Esophagus mucosa (tissue), 1 donor: ENCODE data around the gene ANKRD23. TPM values are rescaled to one million over a fixed set of nuclear protein-coding genes. Genes with fewer than 3 reads are reported as not detected.
A peak's percentile ranks its signal among the peaks of the same experiment; 100 is the strongest.

Experiments
- ATAC-seq: fragments of 200-7000 bp; cut with Tn5 transposase; one replicate; pipeline ENCODE4 v1.9.1; 2020
- total RNA-seq: library from RNA; stranded (reverse); gene quantifications from one replicate; pipeline ENCODE4 v1.2.4, GENCODE V29; 2023
- donor health status: DM: yes; HTN: yes; CAD: no.

ANKRD23 gene
- total RNA-seq, 1 donor from 2014 or later, result 1.8 TPM

DNA sequence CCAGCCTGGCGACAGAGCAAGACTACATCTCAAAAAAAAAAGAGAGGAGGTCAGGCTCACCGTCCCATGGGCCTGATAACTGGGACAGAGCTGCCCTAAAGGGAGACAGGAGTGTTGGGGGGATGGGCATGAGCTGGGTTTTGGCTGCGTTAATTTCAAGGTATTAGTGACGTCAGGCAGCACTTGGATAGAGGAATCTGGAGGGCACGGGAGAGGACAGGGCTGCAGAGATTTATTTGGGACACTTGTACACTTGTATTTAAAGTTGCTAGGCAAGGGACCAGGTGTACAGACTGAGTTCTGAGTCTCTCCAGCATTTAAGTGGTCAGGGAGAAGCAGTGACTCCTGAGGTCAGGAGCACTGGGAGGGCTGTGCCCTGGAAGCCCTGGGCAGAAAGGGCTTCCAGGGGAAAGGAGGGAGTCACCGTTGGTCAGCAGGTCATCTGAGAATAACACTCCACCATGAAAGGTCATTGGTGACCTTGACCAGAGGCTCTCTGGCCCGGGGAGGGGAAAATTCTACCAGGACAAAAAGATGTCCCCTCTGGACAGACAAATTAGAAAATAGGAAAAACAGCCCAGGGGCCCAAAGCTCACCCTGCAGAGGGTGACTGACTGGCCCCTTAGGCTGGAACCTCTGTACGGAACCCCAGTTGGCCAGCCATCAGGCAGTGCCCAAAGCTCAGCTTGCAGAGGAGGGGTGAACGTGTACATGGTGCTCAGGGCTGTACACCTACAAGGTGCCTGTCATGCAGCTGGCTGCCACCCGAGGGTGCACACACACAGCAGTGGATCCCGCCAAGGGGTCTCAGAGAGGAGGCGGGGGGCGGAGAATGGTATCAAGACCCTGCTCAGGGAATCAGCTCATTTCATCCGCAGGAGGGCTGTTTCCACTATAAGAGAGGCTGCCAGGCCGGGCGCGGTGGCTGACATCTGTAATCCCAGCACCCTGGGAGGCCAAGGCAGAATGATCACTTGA lies 50.8 kb downstream of the ANKRD23 start:
- ATAC-seq, result no peak

DNA sequence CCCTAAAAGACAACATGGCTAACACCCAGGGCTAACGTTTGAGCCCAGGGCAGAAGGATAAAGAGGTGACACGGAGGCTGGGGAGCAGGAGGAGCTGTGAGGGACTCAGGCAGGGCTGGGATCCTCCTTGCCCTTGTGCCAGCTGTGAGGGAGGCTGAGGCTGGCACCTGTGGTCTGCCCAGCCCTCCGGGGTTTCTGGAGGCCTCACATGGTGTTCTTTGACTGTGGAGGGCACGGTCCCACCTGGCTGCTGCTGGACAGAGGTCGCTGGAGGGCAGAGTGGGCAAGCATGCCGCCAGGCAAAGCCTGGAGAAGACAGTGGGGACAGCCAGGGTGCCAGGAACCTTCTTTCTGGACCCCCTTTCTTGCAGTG lies 54.6 kb downstream of the ANKRD23 start:
- ATAC-seq, result peak; percentile 9

DNA sequence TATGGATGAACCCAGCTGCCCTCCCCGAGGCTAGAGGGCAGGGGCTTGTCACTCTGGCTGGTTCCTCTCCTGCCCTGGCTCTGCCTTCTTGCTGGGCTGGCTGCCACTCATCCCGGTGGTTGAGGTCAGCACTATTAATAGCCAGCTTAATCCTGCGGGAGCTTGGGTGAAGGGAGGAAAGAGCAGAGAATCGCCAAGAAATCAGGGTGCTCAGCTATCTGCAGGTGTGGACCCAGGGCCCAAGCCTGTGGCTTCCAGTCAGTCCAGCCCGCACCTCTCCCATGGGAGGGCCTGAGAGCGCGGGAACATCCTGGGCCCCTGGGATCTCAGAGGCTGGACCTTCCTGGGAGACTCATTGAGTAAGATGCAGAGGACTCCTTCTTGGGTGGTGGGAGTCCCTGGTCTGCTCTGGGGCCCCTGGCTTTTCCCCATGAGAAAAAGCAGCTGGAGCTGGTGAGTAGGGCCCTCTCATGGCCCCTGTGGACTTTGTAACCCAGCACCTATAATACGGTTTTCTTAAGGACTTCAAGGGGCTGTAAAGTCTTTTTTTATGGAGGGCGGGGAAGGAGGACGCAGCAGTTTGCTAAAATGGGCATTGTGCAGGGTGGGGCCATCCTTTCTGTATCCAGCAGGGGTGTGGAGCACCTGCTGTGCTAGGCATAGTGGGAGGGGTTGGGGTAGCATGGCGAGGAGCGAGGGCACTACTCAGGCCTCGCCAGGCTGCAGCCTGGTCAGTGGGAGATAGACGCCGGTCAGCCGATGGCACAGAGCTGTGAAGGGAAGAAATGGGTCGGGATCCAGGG lies 55.2 kb downstream of the ANKRD23 start:
- peak; percentile 61 for ATAC-seq

Other genes with a start within 250 kb of the ANKRD23 start
- 19.0 TPM for gene KANSL3, start 205.7 kb downstream of the ANKRD23 start, total RNA-seq
- 0.16 TPM for gene FER1L5, start 201.3 kb downstream of the ANKRD23 start, total RNA-seq
- 4.7 TPM for gene LMAN2L, start 104.0 kb downstream of the ANKRD23 start, total RNA-seq
- gene CNNM4, start 83.1 kb downstream of the ANKRD23 start, total RNA-seq, result 9.3 TPM
- 6.1 TPM for gene CNNM3, start 27.8 kb downstream of the ANKRD23 start, total RNA-seq
- 7.8 TPM for gene ANKRD39, start 14.0 kb upstream of the ANKRD23 start, total RNA-seq
- gene SEMA4C, start 26.1 kb upstream of the ANKRD23 start, total RNA-seq, result 14.9 TPM
- 0.44 TPM for gene FAM178B, start 142.6 kb upstream of the ANKRD23 start, total RNA-seq